Loucy (cell line): ENCODE measurements around the gene LYPLAL1.
"Not testable (repeated sequence)": the region's sequence is repeated elsewhere in the genome, so short reads cannot be mapped to it uniquely, and the experiment has no call there.

Source experiments
- H2AFZ ChIP-seq: fragments of 200-600 bp; sonication (generic); 2 replicates; pipeline ENCODE4 v1.6.0; 2016; ENCODE audit warnings: antibody characterized with exemption, mild to moderate bottlenecking, low read length, moderate library complexity
- H3F3A ChIP-seq: fragments of 200-600 bp; 2 replicates; pipeline ENCODE4 v1.6.0; 2016; ENCODE audit warnings: antibody characterized with exemption, low read depth, mild to moderate bottlenecking
- H3K27me3 ChIP-seq: fragments of 200-600 bp; sonication (generic); 2 replicates; pipeline ENCODE4 v1.6.1; 2014; ENCODE audit warnings: low read length, mild to moderate bottlenecking; ENCODE audit not compliant: insufficient read depth, poor library complexity, severe bottlenecking
- H3K36me3 ChIP-seq: fragments of 200-600 bp; sonication (generic); 2 replicates; pipeline ENCODE4 v1.6.1; 2016; ENCODE audit warnings: low read length; ENCODE audit not compliant: insufficient read depth
- H3K4me1 ChIP-seq: fragments of 200-600 bp; sonication (generic); 2 replicates; pipeline ENCODE4 v1.5.1; 2014; ENCODE audit warnings: low read length, mild to moderate bottlenecking; ENCODE audit not compliant: insufficient read depth, poor library complexity, severe bottlenecking
- H3K4me2 ChIP-seq: fragments of 200-600 bp; sonication (generic); 2 replicates; pipeline ENCODE4 v1.6.0; 2014; ENCODE audit warnings: antibody characterized with exemption, low read length, low read depth, mild to moderate bottlenecking; ENCODE audit not compliant: poor library complexity, severe bottlenecking
- H3K4me3 ChIP-seq: fragments of 200-600 bp; sonication (generic); 2 replicates; pipeline ENCODE4 v1.5.1; 2014; ENCODE audit warnings: low read length, mild to moderate bottlenecking, mixed read lengths; ENCODE audit not compliant: poor library complexity, severe bottlenecking
- H3K79me2 ChIP-seq: fragments of 200-600 bp; sonication (generic); 2 replicates; pipeline ENCODE4 v1.6.1; 2014; ENCODE audit warnings: low read length; ENCODE audit not compliant: insufficient read depth
- H3K9ac ChIP-seq: fragments of 200-600 bp; sonication (generic); 2 replicates; pipeline ENCODE4 v1.6.0; 2014; ENCODE audit warnings: mild to moderate bottlenecking, low read depth, low read length, moderate library complexity; ENCODE audit not compliant: poor library complexity, severe bottlenecking
- H3K9me2 ChIP-seq: fragments of 200-600 bp; sonication (generic); replicated peaks from 2 replicates; pipeline ENCODE4 v1.6.1; 2016; ENCODE audit warnings: low read depth, low read length, mixed read lengths
- H3K9me3 ChIP-seq: fragments of 200-600 bp; sonication (generic); 2 replicates; pipeline ENCODE4 v1.6.1; 2014; ENCODE audit warnings: mild to moderate bottlenecking, antibody characterized with exemption, low read length, low read depth; ENCODE audit not compliant: insufficient read depth
- H4K20me1 ChIP-seq: fragments of 200-600 bp; sonication (generic); 2 replicates; pipeline ENCODE4 v1.6.0; 2014; ENCODE audit warnings: antibody characterized with exemption, low read length, mild to moderate bottlenecking; ENCODE audit not compliant: insufficient read depth, poor library complexity, severe bottlenecking
- EZH2phosphoT487 ChIP-seq: fragments of 200-600 bp; IDR thresholded peaks from 2 replicates; pipeline ENCODE4 v1.6.1; 2018; ENCODE audit warnings: antibody characterized with exemption, mild to moderate bottlenecking, moderate library complexity, borderline replicate concordance
- TF ChIP-seq, protein P1 (sequence below): fragments of 200-600 bp; sonication (generic); conservative IDR thresholded peaks from 2 replicates; pipeline ENCODE4 v1.5.1; 2014; ENCODE audit warnings: mild to moderate bottlenecking, antibody characterized with exemption, low read length

The LYPLAL1 gene

GRCh38 chr1:219247441-219247840 lies 73.8 kb downstream of the LYPLAL1 start:
- Histone ChIP-seq H3K4me1 (no peaks in the 10 kb centered on the region), H2AFZ (no peak overlapping the region), H3K9me2 (no peaks in the 10 kb centered on the region), H3K79me2 (no peaks in the 10 kb centered on the region), H4K20me1 (no peaks in the 10 kb centered on the region), H3K36me3 (no peaks in the 10 kb centered on the region), H3K4me2 (no peak overlapping the region), H3K9me3 (no peaks in the 10 kb centered on the region), H3K27me3 (no peaks in the 10 kb centered on the region), H3F3A (no peaks in the 10 kb centered on the region), H3K4me3 (no peak overlapping the region), H3K9ac (no peak overlapping the region)
- TF ChIP-seq EZH2phosphoT487, result no peak
- TF ChIP-seq, protein P1, sequence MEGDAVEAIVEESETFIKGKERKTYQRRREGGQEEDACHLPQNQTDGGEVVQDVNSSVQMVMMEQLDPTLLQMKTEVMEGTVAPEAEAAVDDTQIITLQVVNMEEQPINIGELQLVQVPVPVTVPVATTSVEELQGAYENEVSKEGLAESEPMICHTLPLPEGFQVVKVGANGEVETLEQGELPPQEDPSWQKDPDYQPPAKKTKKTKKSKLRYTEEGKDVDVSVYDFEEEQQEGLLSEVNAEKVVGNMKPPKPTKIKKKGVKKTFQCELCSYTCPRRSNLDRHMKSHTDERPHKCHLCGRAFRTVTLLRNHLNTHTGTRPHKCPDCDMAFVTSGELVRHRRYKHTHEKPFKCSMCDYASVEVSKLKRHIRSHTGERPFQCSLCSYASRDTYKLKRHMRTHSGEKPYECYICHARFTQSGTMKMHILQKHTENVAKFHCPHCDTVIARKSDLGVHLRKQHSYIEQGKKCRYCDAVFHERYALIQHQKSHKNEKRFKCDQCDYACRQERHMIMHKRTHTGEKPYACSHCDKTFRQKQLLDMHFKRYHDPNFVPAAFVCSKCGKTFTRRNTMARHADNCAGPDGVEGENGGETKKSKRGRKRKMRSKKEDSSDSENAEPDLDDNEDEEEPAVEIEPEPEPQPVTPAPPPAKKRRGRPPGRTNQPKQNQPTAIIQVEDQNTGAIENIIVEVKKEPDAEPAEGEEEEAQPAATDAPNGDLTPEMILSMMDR, result no peak

GRCh38 chr1:219250468-219250867 lies 76.8 kb downstream of the LYPLAL1 start:
- H3K9me3 ChIP-seq, H3K4me1 ChIP-seq, H3F3A ChIP-seq, H3K4me3 ChIP-seq, H3K36me3 ChIP-seq, H4K20me1 ChIP-seq, H3K4me2 ChIP-seq, H2AFZ ChIP-seq, H3K9me2 ChIP-seq, H3K27me3 ChIP-seq, H3K9ac ChIP-seq, H3K79me2 ChIP-seq: not testable (repeated sequence)

DNA sequence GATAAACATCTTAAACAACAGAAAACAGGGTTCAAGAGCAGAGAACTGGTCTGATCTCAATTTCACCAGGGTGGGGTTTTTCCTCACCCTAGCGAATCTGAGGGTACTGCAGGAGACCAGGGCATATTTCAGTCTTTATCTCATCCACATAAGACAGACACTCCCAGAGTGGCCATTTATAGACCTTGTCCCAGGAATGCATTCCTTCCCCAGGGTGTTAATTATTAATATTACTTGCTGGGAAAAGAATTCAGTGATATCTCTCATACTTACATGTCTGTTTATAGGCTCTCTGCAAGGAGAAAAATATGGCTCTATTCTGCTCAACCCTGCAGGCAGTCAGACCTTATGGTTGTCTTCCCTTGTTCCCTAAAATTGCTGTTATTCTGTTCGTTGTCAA lies 84.1 kb downstream of the LYPLAL1 start:
- H3K9me2 ChIP-seq, result no peaks in the 10 kb centered on the region
- no peaks in the 10 kb centered on the region for H4K20me1 ChIP-seq
- no peaks in the 10 kb centered on the region for H3K27me3 ChIP-seq
- H3K4me1 ChIP-seq, result no peaks in the 10 kb centered on the region
- no peaks in the 10 kb centered on the region for H3F3A ChIP-seq
- H3K4me3 ChIP-seq, result no peak overlapping the region
- H3K9me3 ChIP-seq, result no peaks in the 10 kb centered on the region
- no peak overlapping the region for H2AFZ ChIP-seq
- no peak for TF ChIP-seq EZH2phosphoT487
- TF ChIP-seq, protein P1, result no peak
- H3K4me2 ChIP-seq, result no peak overlapping the region
- H3K79me2 ChIP-seq, result no peaks in the 10 kb centered on the region
- H3K9ac ChIP-seq, result no peak overlapping the region
- H3K36me3 ChIP-seq, result no peaks in the 10 kb centered on the region

GRCh38 chr1:219261454-219261853 lies 87.8 kb downstream of the LYPLAL1 start:
- Histone ChIP-seq H3K9me2 (no peaks in the 10 kb centered on the region), H3K27me3 (no peaks in the 10 kb centered on the region), H3F3A (no peaks in the 10 kb centered on the region), H3K79me2 (no peaks in the 10 kb centered on the region), H3K4me3 (no peak overlapping the region), H2AFZ (no peak overlapping the region), H4K20me1 (no peaks in the 10 kb centered on the region), H3K4me2 (no peak overlapping the region), H3K9me3 (no peaks in the 10 kb centered on the region), H3K36me3 (no peaks in the 10 kb centered on the region), H3K4me1 (no peaks in the 10 kb centered on the region), H3K9ac (no peak overlapping the region)
- TF ChIP-seq, protein P1, result no peak
- no peak for TF ChIP-seq EZH2phosphoT487
